ENCODE measurements around the gene MARF1. TPM values are rescaled to one million over a fixed set of nuclear protein-coding genes. Genes with fewer than 3 reads are reported as not detected.
"Not testable (repeated sequence)": the region's sequence is repeated elsewhere in the genome, so short reads cannot be mapped to it uniquely, and the experiment has no call there.

The MARF1 gene
- total and polyA plus RNA-seq, 2 experiments from 2014 or later = 6.6 to 14.1 TPM

DNA sequence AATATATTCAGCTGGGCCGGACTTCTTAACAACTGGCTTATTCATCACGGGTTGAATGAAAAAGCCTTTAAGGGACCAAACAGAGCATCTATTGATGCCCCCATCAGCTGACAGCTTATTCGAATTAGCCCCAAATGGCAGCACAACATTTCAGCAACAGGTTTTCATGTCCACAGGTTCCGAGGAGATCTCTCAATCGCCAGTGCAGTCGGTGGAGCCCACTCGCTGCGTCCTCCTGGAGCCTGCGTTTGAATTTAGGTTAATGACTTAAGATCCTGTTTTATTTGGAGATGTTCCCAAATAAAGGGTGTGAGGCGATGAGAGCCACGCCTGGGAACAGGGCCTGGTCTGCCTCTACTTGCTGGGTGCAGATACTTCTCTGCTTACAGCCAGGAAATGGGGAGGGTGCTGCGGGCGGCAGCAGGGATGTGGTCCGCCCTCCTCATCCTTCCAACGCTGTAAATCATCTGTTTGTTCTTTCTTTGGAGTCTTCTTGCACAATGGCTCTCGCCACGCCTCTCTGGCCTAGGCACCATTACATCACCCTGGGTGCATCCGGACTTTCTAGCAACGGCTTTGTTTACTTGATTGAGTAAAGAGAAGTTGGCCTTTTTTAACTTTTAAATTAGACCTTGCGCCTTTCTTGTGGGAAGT is 29.7 kb upstream of the MARF1 start:
- Histone ChIP-seq H3K36me3 (peaks cover 10% of the 10 kb centered on the region), H3K4me1 (ENCODE audit: low read depth) (no peaks in the 10 kb centered on the region), H3K4me3 (no peak overlapping the region), H3K27ac (no peak overlapping the region), H3K27me3 (no peaks in the 10 kb centered on the region), H3K9me3 (ENCODE audit: low read depth) (no peaks in the 10 kb centered on the region)
- peak in 1 of 2 donors; percentile 98 for DNase-seq (ENCODE audit: low read depth in 1 of 2, low spot score in 1 of 2)
- no peak for TF ChIP-seq CTCF (IDR thresholded peaks at IDR 0.05; ENCODE audit: low read depth, low read length)

- not testable (repeated sequence) for H3K27ac ChIP-seq; DNase-seq (ENCODE audit: low read depth in 1 of 2, low spot score in 1 of 2); H3K4me1 ChIP-seq (ENCODE audit: low read depth); H3K9me3 ChIP-seq (ENCODE audit: low read depth); H3K4me3 ChIP-seq; H3K27me3 ChIP-seq
- peaks cover 13% of the 10 kb centered on the region for H3K36me3 ChIP-seq
Observed at GRCh38 chr16:15672127-15672513, 29.2 kb upstream of the MARF1 start.

DNA sequence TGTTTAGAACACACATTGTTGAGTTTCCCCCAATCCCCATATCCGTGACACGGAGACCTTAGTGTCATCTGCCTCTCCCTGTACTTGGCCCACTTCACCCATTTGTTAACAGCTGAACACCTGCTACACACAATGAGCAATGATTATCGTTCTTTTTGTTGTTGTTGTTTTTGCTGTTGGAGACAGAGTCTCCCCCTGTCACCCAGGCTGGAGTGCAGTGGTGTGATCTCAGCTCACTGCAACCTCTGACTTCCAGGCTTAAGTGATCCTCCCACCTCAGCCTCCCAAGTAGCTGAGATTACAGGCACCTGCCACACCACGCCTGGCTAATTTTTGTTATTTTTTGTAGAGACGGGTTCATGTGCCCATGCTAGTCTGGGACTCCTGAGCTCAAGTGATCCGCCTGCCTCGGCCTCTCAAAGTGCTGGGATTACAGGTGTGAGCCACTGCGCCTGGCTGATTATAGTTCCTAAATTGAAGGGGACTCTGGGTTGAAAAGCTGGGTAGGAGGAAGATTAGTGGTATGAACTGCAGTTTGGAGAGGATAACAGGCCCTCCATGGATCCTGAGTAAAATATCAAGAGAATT is 28.7 kb upstream of the MARF1 start:
- no peak for DNase-seq (ENCODE audit: low read depth in 1 of 2, low spot score in 1 of 2)
- no peaks in the 10 kb centered on the region for H3K9me3 ChIP-seq (ENCODE audit: low read depth)
- H3K27ac ChIP-seq = no peak overlapping the region
- H3K36me3 ChIP-seq = peaks cover 18% of the 10 kb centered on the region
- TF ChIP-seq CTCF (IDR thresholded peaks at IDR 0.05; ENCODE audit: low read depth, low read length) = no peak
- no peaks in the 10 kb centered on the region for H3K4me1 ChIP-seq (ENCODE audit: low read depth)
- H3K4me3 ChIP-seq = no peak overlapping the region
- H3K27me3 ChIP-seq = no peaks in the 10 kb centered on the region

DNA sequence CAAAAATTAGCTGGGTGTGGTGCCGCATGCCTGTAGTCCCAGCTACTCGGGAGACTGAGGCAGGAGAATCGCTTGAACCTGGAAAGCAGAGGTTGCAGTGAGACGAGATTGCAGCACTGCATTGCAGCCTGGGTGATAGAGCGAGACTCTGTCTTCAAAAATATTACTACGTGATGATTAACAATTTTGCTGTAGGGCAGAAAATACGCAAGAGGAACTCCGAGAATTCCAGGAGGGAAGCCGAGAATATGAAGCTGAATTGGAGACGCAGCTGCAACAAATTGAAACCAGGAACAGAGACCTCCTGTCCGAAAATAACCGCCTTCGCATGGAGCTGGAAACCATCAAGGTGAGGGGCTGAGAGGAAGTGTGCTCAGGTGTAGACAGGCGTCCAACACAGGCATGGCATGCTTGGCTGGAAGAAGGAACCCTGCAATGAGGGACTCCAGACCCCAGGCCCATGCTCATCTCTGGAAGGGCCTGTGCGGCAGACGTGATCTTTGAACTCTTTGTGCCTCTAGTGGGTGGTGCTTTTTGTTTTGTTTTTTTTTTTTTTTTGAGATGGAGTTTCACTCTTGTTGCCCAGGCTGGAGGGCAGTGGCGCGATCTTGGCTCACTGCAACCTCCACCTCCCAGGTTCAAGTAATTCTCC is 24.3 kb upstream of the MARF1 start:
- Histone ChIP-seq H3K36me3 (peaks cover 25% of the 10 kb centered on the region), H3K4me1 (ENCODE audit: low read depth) (no peaks in the 10 kb centered on the region), H3K9me3 (ENCODE audit: low read depth) (no peaks in the 10 kb centered on the region), H3K27ac (no peak overlapping the region), H3K4me3 (no peak overlapping the region), H3K27me3 (no peaks in the 10 kb centered on the region)
- no peak for DNase-seq (ENCODE audit: low read depth in 1 of 2, low spot score in 1 of 2)
- no peak for TF ChIP-seq CTCF (IDR thresholded peaks at IDR 0.05; ENCODE audit: low read depth, low read length)

GRCh38 chr16:15665107-15665506 is 22.2 kb upstream of the MARF1 start:
- TF ChIP-seq CTCF (IDR thresholded peaks at IDR 0.05; ENCODE audit: low read depth, low read length) = no peak
- H3K27ac ChIP-seq = no peak overlapping the region

GRCh38 chr16:15660203-15660601 is 17.2 kb upstream of the MARF1 start:
- H3K27ac ChIP-seq = peak overlapping the region; percentile 28
- no peak overlapping the region for H3K4me3 ChIP-seq
- no peak for TF ChIP-seq CTCF (IDR thresholded peaks at IDR 0.05; ENCODE audit: low read depth, low read length)
- no peaks in the 10 kb centered on the region for H3K27me3 ChIP-seq
- peaks cover 3% of the 10 kb centered on the region for H3K36me3 ChIP-seq
- no peak for DNase-seq (ENCODE audit: low read depth in 1 of 2, low spot score in 1 of 2)
- H3K4me1 ChIP-seq (ENCODE audit: low read depth) = no peaks in the 10 kb centered on the region
- no peaks in the 10 kb centered on the region for H3K9me3 ChIP-seq (ENCODE audit: low read depth)

More at GRCh38 chr16:15665107-15665506, 22.2 kb upstream of the MARF1 start:
- peaks cover 25% of the 10 kb centered on the region for H3K36me3 ChIP-seq
- no peaks in the 10 kb centered on the region for H3K4me1 ChIP-seq (ENCODE audit: low read depth)
- no peak for DNase-seq (ENCODE audit: low read depth in 1 of 2, low spot score in 1 of 2)
- no peak overlapping the region for H3K4me3 ChIP-seq
- H3K27me3 ChIP-seq = no peaks in the 10 kb centered on the region
- H3K9me3 ChIP-seq (ENCODE audit: low read depth) = no peaks in the 10 kb centered on the region

Measured in cardiac muscle cell (in vitro differentiated cells and primary cell).